GDM1 (cell line): Measurements from ENCODE around the gene GPR146.

ENCODE experiments used
- DNase-seq: peaks from one replicate; lab custom pipeline; 2025; lab: John Stamatoyannopoulos, UW

The GPR146 gene

GRCh38 chr7:1043552-1044188 is 676 bp upstream of the GPR146 start:
- no peak for DNase-seq

- no peak for DNase-seq
Observed at GRCh38 chr7:1045069-1046063, 1.0 kb downstream of the GPR146 start.

- DNase-seq: no peak
Observed at GRCh38 chr7:1046722-1047679, 2.7 kb downstream of the GPR146 start.

GRCh38 chr7:1049006-1049741 is 4.8 kb downstream of the GPR146 start:
- DNase-seq: peak; percentile 51

- no peak for DNase-seq
Observed at GRCh38 chr7:1049801-1050200, 5.5 kb downstream of the GPR146 start.

- no peak for DNase-seq
Observed at GRCh38 chr7:1050254-1050906, 6.0 kb downstream of the GPR146 start.

GRCh38 chr7:1050956-1051690 is 6.8 kb downstream of the GPR146 start:
- DNase-seq: no peak

- DNase-seq: no peak
Observed at GRCh38 chr7:1052031-1052818, 7.9 kb downstream of the GPR146 start.

GRCh38 chr7:1053002-1053411 is 8.7 kb downstream of the GPR146 start:
- no peak for DNase-seq

GRCh38 chr7:1053816-1054370 is 9.5 kb downstream of the GPR146 start:
- DNase-seq: no peak

- DNase-seq: no peak
Observed at GRCh38 chr7:1054438-1054837, 10.1 kb downstream of the GPR146 start.

GRCh38 chr7:1054861-1055450 is 10.6 kb downstream of the GPR146 start:
- no peak for DNase-seq

- DNase-seq: no peak
Observed at GRCh38 chr7:1055491-1055955, 11.2 kb downstream of the GPR146 start.

- no peak for DNase-seq
Observed at GRCh38 chr7:1055956-1056784, 11.8 kb downstream of the GPR146 start.

- DNase-seq: no peak
Observed at GRCh38 chr7:1056785-1057410, 12.6 kb downstream of the GPR146 start.

- no peak for DNase-seq
Observed at GRCh38 chr7:1057416-1058291, 13.3 kb downstream of the GPR146 start.
